G401.6 (cell line): Measurements from ENCODE around the gene CCDC146.
A peak's percentile ranks its signal among the peaks of the same experiment; 100 is the strongest.
"Not testable (repeated sequence)": the region's sequence is repeated elsewhere in the genome, so short reads cannot be mapped to it uniquely, and the experiment has no call there.

Experiments
- FAIRE-seq: peaks from 2 replicates; lab custom pipeline; 2012; peaks lifted over from hg19 to GRCh38; lab: Jason Lieb, UNC

CCDC146 gene

DNA sequence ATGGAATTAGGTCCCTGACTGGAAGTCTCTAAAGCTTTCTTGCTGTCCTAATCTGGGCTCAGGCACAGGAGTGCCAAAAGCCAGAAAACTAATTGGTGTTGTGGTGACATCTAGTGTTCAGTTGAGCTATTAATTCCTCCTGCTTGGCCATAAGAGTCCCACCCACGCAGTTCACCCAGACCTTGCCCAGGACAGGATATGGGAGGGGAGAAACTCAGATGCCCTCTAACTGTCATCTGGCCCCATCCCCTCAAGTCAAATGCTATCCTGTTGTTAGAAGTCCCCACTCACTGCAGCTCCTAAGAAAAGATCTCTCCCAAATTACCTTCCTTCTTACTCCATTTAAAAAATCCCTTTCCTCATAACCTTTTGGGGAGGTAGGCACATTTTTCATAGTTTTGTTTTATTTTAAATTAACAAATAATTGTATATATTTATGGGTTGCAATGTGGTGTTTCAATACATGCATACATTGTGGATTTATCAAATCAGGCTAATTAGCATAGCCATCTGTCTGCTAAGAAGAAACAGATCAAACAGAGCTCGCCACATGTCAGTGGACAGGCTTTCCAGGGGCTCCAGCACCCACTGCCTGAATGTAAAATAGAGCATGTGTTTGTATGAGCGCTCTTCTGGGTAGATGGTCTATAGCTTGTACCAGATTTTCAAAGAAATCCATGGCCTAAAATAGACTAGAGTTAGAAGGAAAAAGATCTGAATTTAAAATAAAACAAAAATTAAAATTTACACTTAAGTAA is 209.7 kb downstream of the CCDC146 start:
- FAIRE-seq: peak; percentile 28

DNA sequence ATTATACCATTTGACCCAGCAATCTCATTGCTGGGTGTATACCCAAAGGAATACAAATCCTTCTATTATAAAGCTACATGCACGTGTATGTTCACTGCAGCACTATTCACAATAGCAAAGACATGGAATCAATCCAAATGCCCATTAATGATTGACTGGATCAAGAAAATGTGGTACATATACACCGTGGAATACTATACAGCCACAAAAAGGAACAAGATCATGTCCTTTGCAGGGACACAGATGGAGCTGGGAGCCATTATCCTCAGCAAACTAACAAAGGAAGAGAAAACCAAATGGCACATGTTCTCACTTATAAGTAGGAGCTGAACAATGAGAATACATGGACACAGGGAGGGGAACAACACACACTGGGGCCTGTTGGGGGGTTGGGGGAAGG is 211.6 kb downstream of the CCDC146 start:
- FAIRE-seq: not testable (repeated sequence)

DNA sequence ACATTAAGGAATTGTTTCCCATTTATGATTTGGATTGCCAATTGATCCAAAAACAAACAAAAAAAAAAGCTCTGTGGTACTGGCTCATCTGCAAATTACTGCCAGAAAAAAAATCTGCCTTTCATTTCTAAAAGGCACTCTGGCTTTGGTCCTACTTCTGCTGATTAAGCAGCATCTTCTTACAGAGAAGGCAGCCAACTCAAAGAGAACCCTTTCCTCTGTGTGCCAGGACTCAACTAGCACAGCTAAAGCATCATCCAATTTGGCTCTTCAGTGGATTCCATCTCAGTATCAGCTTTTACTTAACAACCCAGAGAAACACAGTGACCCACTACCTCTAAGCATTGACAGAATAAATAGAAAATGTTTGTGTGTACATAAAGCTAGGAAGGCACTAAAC is 213.2 kb downstream of the CCDC146 start:
- FAIRE-seq: no peak

DNA sequence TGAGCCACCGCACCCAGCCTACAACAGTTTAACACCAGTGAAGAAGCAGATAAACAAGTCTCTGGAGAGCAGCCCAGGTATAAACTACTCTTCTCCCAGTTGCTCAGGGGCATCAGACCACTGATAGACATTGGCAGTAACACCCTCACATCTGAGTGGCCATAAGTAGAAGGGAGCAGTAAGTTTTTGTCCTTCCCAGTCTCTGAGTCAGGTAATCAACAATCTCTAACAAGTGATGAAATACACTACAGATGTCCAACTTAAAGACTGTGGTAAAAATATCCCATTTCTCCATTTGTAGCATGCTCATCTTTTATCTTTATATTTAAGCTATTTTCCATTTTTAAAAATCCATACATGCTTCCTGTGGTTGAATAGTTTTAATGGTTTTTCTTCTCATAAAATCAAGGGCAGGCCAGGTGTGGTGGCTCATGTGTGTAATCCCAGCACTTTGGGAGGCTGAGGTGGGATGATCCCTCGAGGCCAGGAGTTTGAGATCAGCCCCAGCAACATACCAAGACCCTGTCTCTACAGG is 215.1 kb downstream of the CCDC146 start:
- no peak for FAIRE-seq

DNA sequence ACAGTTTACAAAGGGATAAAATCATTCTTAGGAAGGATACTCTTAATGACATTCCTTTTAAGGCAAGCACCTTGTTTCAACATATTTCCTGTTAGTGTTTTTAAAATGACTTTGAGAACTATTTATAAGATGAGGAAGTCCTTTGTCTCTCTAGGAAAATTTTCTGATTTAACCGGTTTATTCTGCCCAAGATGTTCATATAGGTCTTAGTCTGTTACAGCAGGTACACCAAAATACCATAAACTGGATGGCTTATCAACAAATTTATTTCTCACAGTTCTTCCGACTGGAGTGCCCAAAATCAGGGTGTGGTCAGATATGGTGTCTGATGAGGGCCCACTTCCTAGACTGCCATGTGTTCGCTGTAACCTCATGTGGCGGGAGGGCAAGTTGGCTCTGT is 215.8 kb downstream of the CCDC146 start:
- FAIRE-seq: no peak

DNA sequence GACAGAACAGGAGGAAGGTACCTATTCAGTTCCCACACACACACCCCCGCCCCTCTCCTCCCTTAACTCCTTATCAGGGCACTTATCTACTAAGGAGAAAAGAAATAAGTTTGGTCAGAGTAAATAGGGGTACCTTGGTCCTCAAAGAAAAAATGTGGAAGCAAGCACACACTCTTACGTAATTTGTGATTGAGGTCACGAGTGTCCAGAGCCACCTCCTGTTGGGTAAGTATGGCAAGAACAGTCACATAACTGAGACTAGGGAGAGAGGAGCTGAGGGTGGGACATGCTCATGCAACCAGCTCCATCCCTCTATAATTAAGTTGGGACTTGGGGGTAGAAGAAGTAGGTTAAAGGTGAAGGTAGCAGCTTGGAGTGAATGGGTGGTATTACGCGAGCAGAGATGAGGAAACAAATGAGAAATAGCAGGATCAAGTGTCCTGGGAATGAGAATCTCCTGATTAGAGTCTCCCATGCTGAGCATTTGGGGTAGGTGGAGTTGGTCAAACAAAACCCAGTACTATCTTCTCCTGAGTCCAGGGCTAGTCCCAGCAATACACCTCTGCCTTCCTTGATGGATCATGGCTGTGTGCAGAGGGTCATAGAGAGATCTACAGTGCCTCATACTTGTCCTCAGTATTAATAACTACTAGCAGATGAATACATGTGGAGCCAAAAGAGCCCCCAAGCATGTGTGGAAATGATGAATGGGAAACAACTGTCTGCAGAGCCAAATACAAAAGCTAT is 216.6 kb downstream of the CCDC146 start:
- FAIRE-seq: no peak

DNA sequence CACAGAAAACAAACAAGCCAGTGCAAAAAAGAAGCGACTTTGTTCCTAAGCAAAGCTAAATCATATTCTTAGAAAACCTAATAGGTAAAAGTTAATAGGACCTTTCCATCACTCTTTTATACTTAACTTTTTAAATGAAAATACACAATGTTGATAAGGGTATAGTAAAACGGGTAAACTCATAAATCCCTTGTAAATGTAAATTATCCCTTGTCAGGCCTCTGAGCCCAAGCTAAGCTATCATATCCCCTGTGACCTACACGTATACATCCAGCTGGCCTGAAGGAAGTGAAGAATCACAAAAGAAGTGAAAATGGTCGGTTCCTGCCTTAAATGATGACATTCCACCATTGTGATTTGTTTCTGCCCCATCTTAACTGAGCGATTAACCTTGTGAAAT is 217.3 kb downstream of the CCDC146 start:
- FAIRE-seq: no peak
